ENCODE results near the gene SPON1.

SPON1 gene

GRCh38 chr11:14102766-14103165 lies 140.2 kb downstream of the SPON1 start:
- H3K4me3 ChIP-seq (ENCODE audit: control insufficient read depth, low read depth, low read length): no peak overlapping the region
- DNase-seq (ENCODE audit: low read depth): no peak
- no peak for TF ChIP-seq CTCF (conservative IDR thresholded peaks at IDR 0.05; ENCODE audit: control insufficient read depth, insufficient read depth, low read depth, low read length)

DNA sequence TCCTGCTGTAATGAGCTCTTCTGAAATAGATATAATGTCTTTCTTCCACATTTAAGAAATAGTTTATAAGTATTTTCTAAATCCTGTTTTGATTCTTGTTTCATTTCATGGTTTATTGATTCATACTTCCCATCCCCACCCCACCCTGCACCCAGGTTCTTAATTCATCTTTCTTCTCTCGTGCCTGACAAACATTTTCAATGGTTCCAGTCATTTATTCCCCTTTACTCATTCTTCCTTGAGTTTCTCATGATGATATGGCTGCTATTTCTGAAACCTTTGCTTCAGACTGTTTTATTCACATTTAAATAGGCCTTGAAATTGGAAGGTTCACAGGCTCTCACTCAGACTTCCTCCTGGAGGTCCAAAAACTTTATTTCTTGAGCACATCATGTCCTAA lies 142.9 kb downstream of the SPON1 start:
- TF ChIP-seq CTCF (conservative IDR thresholded peaks at IDR 0.05; ENCODE audit: control insufficient read depth, insufficient read depth, low read depth, low read length): no peak
- no peak for DNase-seq (ENCODE audit: low read depth)
- H3K4me3 ChIP-seq (ENCODE audit: control insufficient read depth, low read depth, low read length): no peak overlapping the region

- TF ChIP-seq CTCF (conservative IDR thresholded peaks at IDR 0.05; ENCODE audit: control insufficient read depth, insufficient read depth, low read depth, low read length): no peak
- no peak overlapping the region for H3K4me3 ChIP-seq (ENCODE audit: control insufficient read depth, low read depth, low read length)
- DNase-seq (ENCODE audit: low read depth): no peak
Observed at GRCh38 chr11:14106303-14107049, 144.0 kb downstream of the SPON1 start.

GRCh38 chr11:14107050-14107430 lies 144.5 kb downstream of the SPON1 start:
- no peak for DNase-seq (ENCODE audit: low read depth)
- no peak for TF ChIP-seq CTCF (conservative IDR thresholded peaks at IDR 0.05; ENCODE audit: control insufficient read depth, insufficient read depth, low read depth, low read length)
- H3K4me3 ChIP-seq (ENCODE audit: control insufficient read depth, low read depth, low read length): no peak overlapping the region

DNA sequence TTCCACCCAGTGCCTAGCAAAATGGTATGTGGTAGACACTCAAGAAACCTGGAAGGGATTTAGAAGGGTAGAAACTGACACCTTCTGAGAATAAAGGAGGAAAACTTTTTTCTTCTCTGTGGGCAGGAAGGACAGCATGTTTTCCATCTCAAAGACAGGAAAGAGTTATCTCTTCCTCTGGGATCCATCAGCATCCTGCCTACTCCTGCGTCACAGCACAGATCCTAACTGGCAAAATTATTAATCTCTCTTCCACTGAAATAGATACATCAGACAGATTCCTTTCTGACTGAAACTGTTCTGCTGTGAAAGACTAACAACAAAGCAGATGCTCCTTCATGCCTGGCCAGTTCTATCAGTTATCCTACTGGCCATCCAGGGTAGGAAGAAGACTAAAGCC lies 147.2 kb downstream of the SPON1 start:
- no peak for TF ChIP-seq CTCF (conservative IDR thresholded peaks at IDR 0.05; ENCODE audit: control insufficient read depth, insufficient read depth, low read depth, low read length)
- no peak overlapping the region for H3K4me3 ChIP-seq (ENCODE audit: control insufficient read depth, low read depth, low read length)
- DNase-seq (ENCODE audit: low read depth): no peak

- TF ChIP-seq CTCF (conservative IDR thresholded peaks at IDR 0.05; ENCODE audit: control insufficient read depth, insufficient read depth, low read depth, low read length): no peak
- DNase-seq (ENCODE audit: low read depth): no peak
- H3K4me3 ChIP-seq (ENCODE audit: control insufficient read depth, low read depth, low read length): no peak overlapping the region
Observed at GRCh38 chr11:14110629-14111028, 148.1 kb downstream of the SPON1 start.

DNA sequence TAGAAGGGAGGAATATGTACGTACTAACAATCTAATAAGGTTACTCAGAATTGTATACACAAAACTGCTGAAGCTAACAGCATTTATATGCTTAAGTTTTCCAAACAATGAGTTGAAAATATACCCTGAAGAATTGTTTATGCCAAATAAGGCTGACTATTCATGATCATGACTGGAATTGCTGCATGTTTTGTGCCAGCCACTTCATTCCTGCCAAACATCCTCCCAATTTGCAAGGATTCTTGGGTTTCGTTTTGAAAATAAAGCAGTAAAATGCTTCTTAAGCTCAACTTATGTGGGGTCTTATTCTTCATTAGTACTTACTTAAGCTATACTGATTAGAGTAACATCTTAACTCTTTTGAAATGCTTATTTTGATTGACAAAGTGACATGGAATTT lies 149.0 kb downstream of the SPON1 start:
- no peak for DNase-seq (ENCODE audit: low read depth)
- no peak for TF ChIP-seq CTCF (conservative IDR thresholded peaks at IDR 0.05; ENCODE audit: control insufficient read depth, insufficient read depth, low read depth, low read length)
- H3K4me3 ChIP-seq (ENCODE audit: control insufficient read depth, low read depth, low read length): no peak overlapping the region
